Naive thymus-derived CD8-positive, alpha-beta T cell (primary cell): ENCODE results near the gene MARVELD2. TPM values are rescaled to one million over a fixed set of nuclear protein-coding genes. Genes with fewer than 3 reads are reported as not detected.
A peak's percentile ranks its signal among the peaks of the same experiment; 100 is the strongest.
"Not testable (repeated sequence)": the region's sequence is repeated elsewhere in the genome, so short reads cannot be mapped to it uniquely, and the experiment has no call there.

ENCODE experiments used
- ATAC-seq, 2 donors: fragments of 150-1000 bp; cut with Tn5 transposase in 1 of 2; sonication (Bioruptor Pico), chemical (Tn5 transposase) in 1 of 2; 1 replicate in 1 of 2; 2 replicates in 1 of 2; pipeline ENCODE4 v1.10.0; 2021; ENCODE audit warnings: mild to moderate bottlenecking in 2 of 2, moderate library complexity in 2 of 2
- POLR2A ChIA-PET: fragments of 350-600 bp; sonication (Branson Sonifier 250); formaldehyde crosslinking; loops from one replicate; lab custom pipeline; 2021; ENCODE audit warnings: antibody characterized with exemption; lab: Charles Lee
- DNase-seq, 10 donors: peaks; one replicate each; pipeline versions ENCODE4 v3.0.0 to v3.0.0-alpha.2; 2020 to 2022
- H3K27ac Mint-ChIP-seq, 10 donors: one replicate each; pipeline ENCODE4 v1.8.0; 2020 to 2022; ENCODE audit warnings: mild to moderate bottlenecking in 10 of 10, mixed read lengths in 10 of 10, moderate library complexity in 4 of 10, inconsistent platforms in 1 of 10
- H3K27me3 Mint-ChIP-seq, 5 donors: one replicate each; pipeline ENCODE4 v1.8.0; 2021 to 2022; ENCODE audit warnings: mixed read lengths in 5 of 5
- H3K36me3 Mint-ChIP-seq, 3 donors: one replicate each; pipeline ENCODE4 v1.8.0; 2020 to 2022; ENCODE audit warnings: mixed read lengths in 3 of 3, mild to moderate bottlenecking in 2 of 3, inconsistent platforms in 1 of 3
- H3K4me1 Mint-ChIP-seq, 4 donors: one replicate each; pipeline ENCODE4 v1.8.0; 2021 to 2022; ENCODE audit warnings: mixed read lengths in 4 of 4
- H3K4me3 Mint-ChIP-seq, 10 donors: one replicate each; pipeline ENCODE4 v1.8.0; 2020 to 2022; ENCODE audit warnings: mild to moderate bottlenecking in 10 of 10, mixed read lengths in 10 of 10, moderate library complexity in 6 of 10, inconsistent platforms in 1 of 10
- H3K9me3 Mint-ChIP-seq, 9 donors: one replicate each; pipeline ENCODE4 v1.8.0; 2020 to 2022; ENCODE audit warnings: mixed read lengths in 9 of 9, mild to moderate bottlenecking in 3 of 9, inconsistent platforms in 1 of 9, moderate library complexity in 1 of 9
- polyA plus RNA-seq, 3 donors: library from polyadenylated mRNA; unstranded; fragments of 300-500 nt; fragmentation: Illumina TruSeq; gene quantifications; one replicate each; pipeline ENCODE4 v1.2.3, GENCODE V29; 2021
- total RNA-seq, 8 experiments: library from RNA in 2 of 8; stranded (reverse) in 2 of 8; gene quantifications; one replicate each; pipeline ENCODE4 v1.2.3 and lab custom pipeline; 2021 to 2026

Gene MARVELD2
- total and polyA plus RNA-seq, 5 experiments from 2014 or later: 0.46 to 2.3 (median 1.4) TPM

GRCh38 chr5:69454460-69455249 lies 39.7 kb downstream of the MARVELD2 start:
- Mint-ChIP-seq H3K27me3 (peaks cover 0 to 8% (median 4%) of the 10 kb centered on the region in 5 donors), H3K36me3 (peaks cover 0 to 10% (median 3%) of the 10 kb centered on the region in 3 donors), H3K4me3 (no peak overlapping the region), H3K27ac (peak overlapping the region in 1 of 10 donors; percentile 17), H3K9me3 (peaks cover 0 to 16% (median 3%) of the 10 kb centered on the region in 9 donors), H3K4me1 (no peaks in the 10 kb centered on the region)
- ATAC-seq (no peak), DNase-seq (no peak)
- POLR2A ChIA-PET: no interaction called here

DNA sequence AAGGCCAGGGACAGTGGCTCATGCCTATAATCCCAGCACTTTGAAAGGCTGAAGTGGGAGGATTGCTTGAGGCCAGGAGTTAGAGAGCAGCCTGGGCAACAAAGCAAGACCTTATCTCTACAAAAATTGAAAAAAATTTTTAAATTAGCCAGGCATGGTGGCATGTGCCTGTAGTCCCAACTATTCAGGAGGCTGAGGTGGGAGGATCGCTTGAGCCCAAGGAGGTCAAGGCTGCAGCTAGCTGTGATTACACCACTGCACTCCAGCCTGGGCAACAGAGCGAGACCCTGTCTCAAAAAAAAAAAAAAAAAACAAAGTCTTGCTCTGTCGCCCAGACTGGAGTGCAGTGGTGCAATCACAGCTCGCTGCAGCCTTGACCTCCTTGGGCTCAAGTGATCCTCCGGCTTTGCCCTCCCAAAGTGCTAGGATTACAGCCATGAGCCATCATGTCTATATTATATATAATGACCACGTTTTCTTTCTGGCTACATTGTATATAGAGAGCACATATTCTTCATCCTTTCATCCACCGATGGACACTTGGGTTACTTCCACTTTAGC lies 40.6 kb downstream of the MARVELD2 start:
- ATAC-seq, H3K36me3 Mint-ChIP-seq, POLR2A ChIA-PET, H3K27me3 Mint-ChIP-seq, H3K4me3 Mint-ChIP-seq, DNase-seq, H3K27ac Mint-ChIP-seq, H3K4me1 Mint-ChIP-seq: not testable (repeated sequence)
- H3K9me3 Mint-ChIP-seq: peaks cover 0 to 16% (median 3%) of the 10 kb centered on the region in 9 donors

DNA sequence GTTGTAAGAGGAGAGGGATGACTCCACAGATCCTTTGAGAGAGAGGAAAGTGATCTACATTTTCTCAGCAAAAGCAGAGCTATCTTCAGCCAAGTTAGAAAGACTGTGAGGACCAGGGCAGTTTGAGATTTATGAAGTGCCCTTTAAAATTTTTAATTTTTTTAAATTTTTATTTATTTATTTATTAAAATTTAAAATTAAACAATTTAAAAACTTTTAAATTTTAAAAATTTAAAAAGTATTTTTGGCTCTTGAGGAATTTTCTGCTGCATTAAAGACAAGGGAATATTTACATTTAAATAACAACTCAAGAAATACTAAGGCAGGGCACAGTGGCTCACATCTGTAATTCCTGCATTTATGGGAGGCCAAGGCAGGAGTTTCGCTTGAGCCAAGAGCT lies 47.3 kb downstream of the MARVELD2 start:
- no peak for ATAC-seq

DNA sequence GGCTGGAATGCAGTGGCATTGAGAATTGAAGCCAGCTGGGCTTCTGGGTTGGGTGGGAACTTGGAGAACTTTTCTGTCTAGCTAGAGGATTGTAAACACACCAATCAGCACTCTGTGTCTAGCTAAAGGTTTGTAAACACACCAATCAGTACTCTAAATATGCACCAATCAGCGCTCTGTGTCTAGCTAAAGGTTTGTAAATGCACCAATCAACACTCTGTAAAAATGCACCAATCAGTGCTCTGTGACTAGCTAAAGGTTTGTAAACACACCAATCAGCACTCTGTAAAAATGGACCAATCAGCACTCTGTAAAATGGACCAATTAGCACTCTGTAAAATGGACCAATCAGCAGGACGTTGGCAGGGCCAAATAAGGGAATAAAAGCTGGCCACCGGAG lies 51.5 kb downstream of the MARVELD2 start:
- H3K9me3 Mint-ChIP-seq, ATAC-seq, H3K27ac Mint-ChIP-seq, H3K4me1 Mint-ChIP-seq, H3K27me3 Mint-ChIP-seq, POLR2A ChIA-PET, H3K4me3 Mint-ChIP-seq, H3K36me3 Mint-ChIP-seq, DNase-seq: not testable (repeated sequence)

More for the DNA sequence above, 47.3 kb downstream of the MARVELD2 start:
- Mint-ChIP-seq H3K9me3 (peaks cover 0 to 7% (median 0%) of the 10 kb centered on the region in 9 donors), H3K4me1 (no peaks in the 10 kb centered on the region), H3K27ac (no peak overlapping the region), H3K27me3 (peaks cover 0 to 5% (median 2%) of the 10 kb centered on the region in 5 donors), H3K36me3 (peaks cover 0 to 10% (median 0%) of the 10 kb centered on the region in 3 donors), H3K4me3 (no peak overlapping the region)
- POLR2A ChIA-PET: no interaction called here
- no peak for DNase-seq

- H3K4me1 Mint-ChIP-seq: no peaks in the 10 kb centered on the region
- no peak for DNase-seq
- no peak overlapping the region for H3K27ac Mint-ChIP-seq
- no peak for ATAC-seq
- POLR2A ChIA-PET: no interaction called here
- H3K4me3 Mint-ChIP-seq: no peak overlapping the region
- H3K27me3 Mint-ChIP-seq: peaks cover 0 to 4% (median 0%) of the 10 kb centered on the region in 5 donors
- no peaks in the 10 kb centered on the region for H3K36me3 Mint-ChIP-seq
- peaks cover 0 to 7% (median 0%) of the 10 kb centered on the region in 9 donors for H3K9me3 Mint-ChIP-seq
Observed at GRCh38 chr5:69467442-69468225, 52.7 kb downstream of the MARVELD2 start.

DNA sequence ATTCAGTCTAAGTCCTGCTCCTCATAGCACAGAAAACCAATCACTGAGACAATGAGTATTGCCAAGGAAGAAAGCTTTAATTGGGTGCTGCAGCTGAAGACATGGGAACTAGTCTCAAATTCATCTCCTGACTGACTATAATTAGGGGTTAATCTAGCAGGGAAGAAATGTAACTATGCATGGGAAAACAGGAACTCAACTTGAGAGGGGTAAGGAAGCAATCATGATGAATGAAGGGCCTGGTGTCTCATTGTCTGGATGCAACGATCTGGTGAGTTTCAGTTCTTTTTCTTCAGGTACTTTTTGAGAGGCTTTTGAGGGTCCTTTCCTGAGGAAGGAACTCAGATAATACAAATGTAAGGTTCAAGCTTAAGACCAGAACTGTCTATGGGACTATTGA lies 53.7 kb downstream of the MARVELD2 start:
- no peak for ATAC-seq
- POLR2A ChIA-PET: no interaction called here
- Mint-ChIP-seq H3K9me3 (peaks cover 0 to 7% (median 0%) of the 10 kb centered on the region in 9 donors), H3K36me3 (no peaks in the 10 kb centered on the region), H3K4me3 (no peak overlapping the region), H3K4me1 (no peaks in the 10 kb centered on the region), H3K27ac (no peak overlapping the region), H3K27me3 (peaks cover 0 to 4% (median 0%) of the 10 kb centered on the region in 5 donors)
- no peak for DNase-seq

DNA sequence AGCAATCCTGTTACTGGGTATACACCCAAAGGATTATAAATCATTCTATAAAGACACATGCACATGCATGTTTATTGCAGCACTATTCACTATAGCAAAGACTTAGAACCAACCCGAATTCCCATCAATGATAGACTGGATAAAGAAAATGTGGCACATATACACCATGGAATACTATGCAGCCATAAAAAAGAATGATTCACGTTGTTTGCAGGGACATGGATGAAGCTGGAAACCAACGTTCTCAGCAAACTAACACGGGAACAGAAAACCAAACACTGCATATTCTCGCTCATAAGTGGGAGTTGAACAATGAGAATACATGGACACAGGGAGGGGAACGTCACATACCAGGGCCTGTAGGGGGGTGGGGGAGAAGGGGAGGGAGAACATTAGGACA lies 56.6 kb downstream of the MARVELD2 start:
- H3K27me3 Mint-ChIP-seq, DNase-seq, ATAC-seq, POLR2A ChIA-PET, H3K36me3 Mint-ChIP-seq, H3K27ac Mint-ChIP-seq, H3K9me3 Mint-ChIP-seq, H3K4me1 Mint-ChIP-seq, H3K4me3 Mint-ChIP-seq: not testable (repeated sequence)

GRCh38 chr5:69472535-69473143 lies 57.7 kb downstream of the MARVELD2 start:
- H3K27ac Mint-ChIP-seq, H3K36me3 Mint-ChIP-seq, H3K4me1 Mint-ChIP-seq, DNase-seq, H3K27me3 Mint-ChIP-seq, H3K4me3 Mint-ChIP-seq, H3K9me3 Mint-ChIP-seq, ATAC-seq, POLR2A ChIA-PET: not testable (repeated sequence)

DNA sequence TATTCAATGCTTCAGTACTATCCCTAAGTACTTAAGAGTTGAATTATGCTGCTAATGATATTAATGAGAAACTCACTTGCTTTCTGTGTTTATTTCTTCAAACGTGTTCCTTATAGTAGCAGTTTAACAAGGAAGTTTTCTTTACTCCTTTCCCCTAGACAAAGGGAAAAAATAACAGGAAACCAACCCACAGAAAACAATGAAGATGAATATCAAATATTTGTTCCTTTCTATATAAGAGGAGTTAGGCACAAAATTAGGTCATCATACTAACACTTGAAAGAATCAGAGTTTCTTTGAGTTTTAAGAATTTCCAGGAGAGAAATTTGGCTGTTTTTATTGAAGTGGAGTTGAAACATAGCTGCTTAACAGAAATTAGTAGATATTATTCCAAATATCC lies 62.3 kb downstream of the MARVELD2 start:
- no peak for ATAC-seq
- peaks cover 0 to 2% (median 0%) of the 10 kb centered on the region in 5 donors for H3K27me3 Mint-ChIP-seq
- H3K4me3 Mint-ChIP-seq: no peak overlapping the region
- no peak overlapping the region for H3K27ac Mint-ChIP-seq
- H3K4me1 Mint-ChIP-seq: peaks cover 0 to 3% (median 0%) of the 10 kb centered on the region in 4 donors
- H3K36me3 Mint-ChIP-seq: no peaks in the 10 kb centered on the region
- no peaks in the 10 kb centered on the region for H3K9me3 Mint-ChIP-seq
- POLR2A ChIA-PET: interaction anchor here (0.7 kb wide), 1 partner anchor 41 kb away, joined by 3 read pairs; no protein-coding TSS in a partner anchor
- no peak for DNase-seq

DNA sequence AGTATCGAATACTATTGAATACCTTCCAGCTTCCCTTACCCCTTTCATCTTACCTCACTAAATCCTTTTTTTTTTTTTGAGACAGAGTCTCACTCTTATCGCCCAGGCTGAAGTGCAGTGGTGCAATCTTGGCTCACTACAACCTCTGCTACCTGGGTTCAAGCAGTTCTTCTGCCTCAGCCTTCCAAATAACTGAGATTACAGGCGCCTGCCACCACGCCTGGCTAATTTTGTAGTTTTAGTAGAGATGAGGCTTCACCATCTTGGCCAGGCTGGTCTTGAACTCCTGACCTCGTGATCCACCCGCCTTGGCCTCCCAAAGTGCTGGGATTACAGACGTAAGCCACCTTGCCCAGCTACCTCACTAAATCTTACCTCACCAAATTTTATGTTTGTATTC lies 63.4 kb downstream of the MARVELD2 start:
- H3K9me3 Mint-ChIP-seq, H3K4me3 Mint-ChIP-seq, POLR2A ChIA-PET, H3K36me3 Mint-ChIP-seq, ATAC-seq, H3K27ac Mint-ChIP-seq, DNase-seq, H3K4me1 Mint-ChIP-seq, H3K27me3 Mint-ChIP-seq: not testable (repeated sequence)

- Mint-ChIP-seq H3K36me3 (no peaks in the 10 kb centered on the region), H3K4me1 (no peaks in the 10 kb centered on the region), H3K27ac (no peak overlapping the region), H3K9me3 (no peaks in the 10 kb centered on the region), H3K27me3 (peaks cover 10 to 24% (median 15%) of the 10 kb centered on the region in 5 donors), H3K4me3 (no peak overlapping the region)
- DNase-seq (no peak), ATAC-seq (no peak)
- POLR2A ChIA-PET: no interaction called here
Observed at GRCh38 chr5:69484891-69485290, 70.0 kb downstream of the MARVELD2 start.

- no peaks in the 10 kb centered on the region for H3K9me3 Mint-ChIP-seq
- H3K27me3 Mint-ChIP-seq: peaks cover 13 to 30% (median 18%) of the 10 kb centered on the region in 5 donors
- POLR2A ChIA-PET: no interaction called here
- no peaks in the 10 kb centered on the region for H3K36me3 Mint-ChIP-seq
- DNase-seq (no peak), ATAC-seq (no peak)
- H3K27ac Mint-ChIP-seq: no peak overlapping the region
- H3K4me3 Mint-ChIP-seq: no peak overlapping the region
- H3K4me1 Mint-ChIP-seq: no peaks in the 10 kb centered on the region
Observed at GRCh38 chr5:69485471-69485870, 70.6 kb downstream of the MARVELD2 start.
